Measurements from ENCODE around the gene GAREM1.

- TF ChIP-seq CTCF (IDR thresholded peaks at IDR 0.05) (no peak), POLR2A (IDR thresholded peaks at IDR 0.05) (no peak)
These were observed 212.0 kb downstream of the GAREM1 start for GRCh38 chr18:32258558-32259204.
